GM19239 (cell line): Measurements from ENCODE around the gene OSBPL9.
"Not testable (repeated sequence)": the region's sequence is repeated elsewhere in the genome, so short reads cannot be mapped to it uniquely, and the experiment has no call there.

Source experiments
- DNase-seq: peaks from one replicate; pipeline ENCODE4 v3.0.0; 2011; ENCODE audit warnings: low spot score; ENCODE audit not compliant: insufficient read length
- FAIRE-seq: peaks from 2 replicates; lab custom pipeline; 2011; peaks lifted over from hg19 to GRCh38; lab: Jason Lieb, UNC

The OSBPL9 gene

DNA sequence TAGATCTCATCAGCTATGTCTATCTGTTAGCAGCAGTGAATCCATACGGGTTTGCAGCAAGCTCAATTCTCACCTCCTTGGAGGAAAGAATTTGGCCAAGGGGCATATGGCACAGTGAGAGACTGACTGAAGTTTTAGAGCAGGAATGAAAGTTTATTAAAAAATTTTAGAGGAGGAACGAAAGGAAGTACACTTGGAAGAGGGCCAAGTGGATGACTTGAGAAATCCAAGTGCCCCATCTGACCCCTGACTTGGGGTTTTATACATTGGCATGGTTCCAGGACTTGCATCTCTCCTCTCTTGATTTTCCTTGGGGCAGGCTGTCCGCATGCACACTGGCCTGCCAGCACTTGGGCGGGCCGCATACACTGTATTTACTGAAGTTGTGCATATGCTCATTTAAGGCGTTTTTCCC, 9.2 kb upstream of the OSBPL9 start:
- DNase-seq (no peak), FAIRE-seq (no peak)

- not testable (repeated sequence) for FAIRE-seq
These were observed 6.8 kb upstream of the OSBPL9 start for GRCh38 chr1:51610104-51610503.

DNA sequence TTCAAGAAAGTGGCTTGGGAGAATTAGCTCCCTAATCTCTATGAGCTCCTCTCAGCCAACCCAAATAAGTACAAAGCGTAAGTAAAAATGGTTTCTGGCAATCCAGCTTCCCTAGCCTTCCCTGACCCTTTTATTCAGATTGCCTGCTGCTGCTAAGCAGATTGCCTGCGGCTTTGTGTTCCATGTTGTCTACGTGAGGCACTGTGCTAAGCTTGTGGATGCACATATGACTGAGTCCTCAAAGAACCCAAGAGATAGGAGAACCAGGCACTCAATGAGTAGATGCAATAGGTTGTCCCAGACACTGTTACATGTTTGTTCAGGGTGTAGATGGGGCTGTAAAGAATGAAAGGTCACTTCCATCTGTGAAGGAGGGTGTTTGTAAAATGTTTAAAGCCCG, 6.3 kb upstream of the OSBPL9 start:
- FAIRE-seq, result no peak
- DNase-seq, result no peak

More at GRCh38 chr1:51610104-51610503, 6.8 kb upstream of the OSBPL9 start:
- DNase-seq, result not testable (repeated sequence)

DNA sequence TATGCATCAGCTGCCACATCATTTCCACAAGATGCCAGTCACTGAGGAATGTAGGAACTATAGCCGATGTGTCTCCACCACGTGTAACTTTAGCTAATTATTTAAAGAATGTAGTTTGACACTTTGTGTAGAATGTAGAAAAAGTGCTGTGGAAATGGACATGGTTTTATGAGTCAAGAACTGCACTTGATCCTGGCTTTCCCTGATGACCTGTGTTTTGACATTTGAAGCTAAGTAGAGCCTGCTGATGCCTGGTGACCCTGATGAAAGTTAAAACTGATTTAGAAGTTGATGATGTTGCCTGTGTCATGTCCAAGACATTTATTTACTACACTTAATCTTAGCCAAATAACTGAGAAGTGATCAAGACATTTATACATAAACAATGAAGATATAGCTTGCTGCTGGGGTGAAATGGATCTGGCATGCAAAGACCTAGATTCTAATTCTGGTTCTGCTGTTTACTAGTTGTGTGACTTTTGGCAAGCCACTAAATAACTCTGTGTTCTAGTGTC, 4.4 kb upstream of the OSBPL9 start:
- FAIRE-seq (no peak), DNase-seq (no peak)

DNA sequence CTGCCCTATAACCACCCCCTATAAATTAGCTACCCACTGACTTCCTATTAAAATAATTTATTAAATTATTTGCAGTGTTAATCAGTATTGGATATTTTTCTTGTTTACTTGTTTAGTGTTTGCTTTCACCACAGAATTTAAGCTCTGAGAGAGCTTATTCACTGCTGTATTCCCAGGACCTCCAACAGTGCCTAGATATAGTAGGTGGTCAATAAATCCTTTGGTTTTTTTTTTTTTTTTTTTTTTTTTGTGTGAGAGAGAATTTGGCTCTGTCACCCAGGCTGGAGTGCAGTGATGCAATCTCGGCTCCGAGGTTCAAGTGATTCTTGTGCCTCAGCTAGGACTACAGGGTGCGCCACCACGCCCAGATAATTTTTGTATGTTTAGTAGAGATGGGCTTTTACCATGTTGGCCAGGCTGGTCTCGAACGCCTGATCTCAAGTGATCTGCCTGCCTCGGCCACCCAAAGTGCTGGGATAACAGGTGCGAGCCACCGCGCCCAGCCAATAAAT, 1.1 kb upstream of the OSBPL9 start:
- no peak for FAIRE-seq

GRCh38 chr1:51616490-51616889, 402 bp upstream of the OSBPL9 start:
- FAIRE-seq, result no peak
- DNase-seq, result no peak

More for the DNA sequence above, 1.1 kb upstream of the OSBPL9 start:
- no peak for DNase-seq

- no peak for FAIRE-seq
- no peak for DNase-seq
These were observed 1.8 kb downstream of the OSBPL9 start for GRCh38 chr1:51618715-51619114.

GRCh38 chr1:51620470-51620869, 3.6 kb downstream of the OSBPL9 start:
- FAIRE-seq (no peak), DNase-seq (no peak)

DNA sequence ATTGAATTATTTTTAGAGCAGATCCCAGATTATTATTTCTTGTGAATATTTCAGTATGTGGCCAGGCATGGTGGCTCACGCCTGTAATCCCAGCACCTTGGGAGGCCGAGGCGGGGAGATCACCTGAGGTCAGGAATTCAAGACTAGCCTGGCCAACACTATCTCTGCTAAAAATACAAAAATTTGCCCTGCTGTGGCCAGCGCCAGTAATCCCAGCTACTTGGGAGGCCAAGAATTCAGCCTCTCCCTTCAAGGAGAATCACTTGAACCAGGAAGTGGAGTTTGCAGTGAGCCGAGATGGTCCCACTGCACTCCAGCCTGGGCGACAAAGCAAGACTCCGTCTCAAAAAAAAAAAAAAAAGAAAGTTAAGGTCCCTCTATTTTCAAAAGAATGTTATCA, 4.3 kb downstream of the OSBPL9 start:
- DNase-seq (no peak), FAIRE-seq (no peak)

GRCh38 chr1:51621841-51622454, 5.1 kb downstream of the OSBPL9 start:
- FAIRE-seq, result no peak
- no peak for DNase-seq

DNA sequence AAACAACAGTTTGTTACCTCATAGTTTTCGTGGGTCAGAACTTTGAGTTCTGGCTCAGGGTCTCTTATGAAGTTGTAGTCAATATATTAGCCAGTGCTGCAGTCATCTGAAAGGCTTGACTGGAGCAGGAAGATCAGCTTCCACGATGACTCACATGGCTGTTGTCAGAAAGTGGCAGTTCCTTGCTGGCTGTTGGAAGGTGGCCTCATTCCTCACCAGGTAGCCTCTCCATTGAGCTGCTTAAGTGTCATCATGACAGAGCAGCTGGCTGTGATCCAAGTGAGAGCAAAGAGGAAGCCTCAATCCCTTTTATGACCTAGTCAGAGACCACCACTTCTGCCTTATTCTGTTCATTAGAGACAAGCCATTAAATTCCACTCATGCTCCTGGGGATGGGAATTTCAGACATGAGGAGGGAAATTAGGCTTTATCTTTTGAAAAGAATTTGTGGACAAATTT, 5.6 kb downstream of the OSBPL9 start:
- no peak for DNase-seq
- FAIRE-seq, result no peak

DNA sequence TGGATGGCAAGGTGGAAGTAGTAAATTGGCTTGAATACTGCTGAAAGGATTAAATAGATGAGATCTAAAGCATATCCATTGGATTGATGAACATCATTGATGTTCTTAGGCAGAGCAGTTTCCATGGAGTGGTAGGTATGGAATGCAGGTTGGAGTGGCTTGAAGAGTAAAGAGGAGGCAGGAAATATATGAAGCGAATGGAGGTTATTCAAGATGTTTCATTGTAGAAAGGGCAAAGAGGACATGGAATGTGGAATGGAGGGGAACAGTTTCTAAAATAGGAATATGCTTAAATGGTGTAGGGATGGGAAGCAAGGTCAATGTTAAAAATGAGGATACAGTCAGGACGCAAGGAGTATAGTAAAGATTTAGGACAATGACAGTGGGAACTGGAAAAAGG, 6.1 kb downstream of the OSBPL9 start:
- FAIRE-seq, result no peak
- no peak for DNase-seq

- DNase-seq, result no peak
- no peak for FAIRE-seq
These were observed 6.6 kb downstream of the OSBPL9 start for GRCh38 chr1:51623450-51623849.

- DNase-seq (no peak), FAIRE-seq (peak; percentile 40)
These were observed 8.0 kb downstream of the OSBPL9 start for GRCh38 chr1:51624855-51625254.

- no peak for DNase-seq
- FAIRE-seq, result no peak
These were observed 10.8 kb downstream of the OSBPL9 start for GRCh38 chr1:51627672-51628071.

GRCh38 chr1:51628715-51629590, 12.1 kb downstream of the OSBPL9 start:
- DNase-seq (no peak), FAIRE-seq (no peak)

GRCh38 chr1:51629918-51630317, 13.0 kb downstream of the OSBPL9 start:
- no peak for FAIRE-seq
- no peak for DNase-seq

DNA sequence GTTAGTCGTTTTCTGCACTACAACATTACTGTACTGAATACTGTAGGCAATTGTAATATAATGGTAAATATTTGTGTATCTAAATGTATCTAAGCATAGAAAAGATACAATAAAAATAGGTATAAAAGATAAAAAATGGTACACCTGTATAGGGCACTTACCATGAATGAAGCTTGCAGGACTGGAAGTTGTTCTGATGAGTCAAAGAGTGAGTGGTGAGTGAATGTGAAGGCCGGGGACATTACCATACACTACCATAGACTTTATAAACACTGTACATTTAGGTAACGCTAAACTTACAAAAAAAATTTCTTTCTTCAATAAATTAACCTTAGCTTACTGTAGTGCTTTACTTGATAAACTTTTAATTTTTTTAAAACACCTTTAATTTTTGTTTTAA, 13.5 kb downstream of the OSBPL9 start:
- FAIRE-seq (no peak), DNase-seq (no peak)

DNA sequence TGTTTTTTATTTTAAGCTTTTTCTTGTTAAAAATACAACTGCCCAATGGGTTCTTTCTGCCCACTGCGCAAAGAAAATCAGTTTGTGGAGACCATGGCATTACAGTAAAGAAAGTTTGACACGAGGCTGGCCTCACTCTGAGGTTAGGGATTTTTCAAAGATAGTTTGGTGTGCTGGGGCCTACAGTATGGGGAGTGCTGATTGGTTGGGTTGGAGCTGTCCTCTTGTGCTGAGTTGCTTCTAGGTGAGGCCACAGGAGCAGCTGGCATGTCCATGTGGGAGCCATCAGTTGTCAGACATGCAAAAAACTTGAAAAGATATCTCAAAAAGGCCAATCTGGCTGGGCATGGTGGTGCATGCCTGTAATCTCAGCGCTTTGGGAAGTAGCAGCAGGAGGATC, 14.0 kb downstream of the OSBPL9 start:
- FAIRE-seq (no peak), DNase-seq (no peak)

DNA sequence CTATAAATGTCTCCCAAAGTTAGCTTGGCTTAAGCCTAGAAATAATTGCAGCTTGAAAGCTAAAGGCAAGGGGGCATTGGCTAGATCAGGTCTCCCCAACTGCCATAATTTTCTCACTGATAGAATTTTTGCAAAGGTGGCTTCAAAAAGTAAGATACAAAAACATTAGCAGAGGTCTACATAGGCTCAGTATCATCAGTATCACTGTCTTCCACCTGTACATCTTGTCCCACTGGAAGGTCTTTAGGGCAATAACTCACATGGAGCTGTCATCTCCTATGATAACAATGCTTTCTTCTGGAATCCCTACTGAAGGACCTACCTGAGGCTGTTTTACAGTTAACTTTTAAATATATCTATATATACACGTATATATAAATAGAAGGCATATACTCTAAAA, 14.9 kb downstream of the OSBPL9 start:
- DNase-seq, result no peak
- no peak for FAIRE-seq

GRCh38 chr1:51634618-51635017, 17.7 kb downstream of the OSBPL9 start:
- no peak for DNase-seq
- no peak for FAIRE-seq
